Smooth muscle cell of bladder (primary cell): ENCODE results near the gene HDAC2. TPM values are rescaled to one million over a fixed set of nuclear protein-coding genes. Genes with fewer than 3 reads are reported as not detected.

ENCODE experiments used
- total RNA-seq: library from RNA; depleted of rRNA; stranded (reverse); fragments of >200 nt; gene quantifications from 2 replicates; pipeline ENCODE4 v1.2.3, GENCODE V29; 2014

HDAC2 gene
- 42.8 and 48.6 TPM in 2 replicates for total RNA-seq

DNA sequence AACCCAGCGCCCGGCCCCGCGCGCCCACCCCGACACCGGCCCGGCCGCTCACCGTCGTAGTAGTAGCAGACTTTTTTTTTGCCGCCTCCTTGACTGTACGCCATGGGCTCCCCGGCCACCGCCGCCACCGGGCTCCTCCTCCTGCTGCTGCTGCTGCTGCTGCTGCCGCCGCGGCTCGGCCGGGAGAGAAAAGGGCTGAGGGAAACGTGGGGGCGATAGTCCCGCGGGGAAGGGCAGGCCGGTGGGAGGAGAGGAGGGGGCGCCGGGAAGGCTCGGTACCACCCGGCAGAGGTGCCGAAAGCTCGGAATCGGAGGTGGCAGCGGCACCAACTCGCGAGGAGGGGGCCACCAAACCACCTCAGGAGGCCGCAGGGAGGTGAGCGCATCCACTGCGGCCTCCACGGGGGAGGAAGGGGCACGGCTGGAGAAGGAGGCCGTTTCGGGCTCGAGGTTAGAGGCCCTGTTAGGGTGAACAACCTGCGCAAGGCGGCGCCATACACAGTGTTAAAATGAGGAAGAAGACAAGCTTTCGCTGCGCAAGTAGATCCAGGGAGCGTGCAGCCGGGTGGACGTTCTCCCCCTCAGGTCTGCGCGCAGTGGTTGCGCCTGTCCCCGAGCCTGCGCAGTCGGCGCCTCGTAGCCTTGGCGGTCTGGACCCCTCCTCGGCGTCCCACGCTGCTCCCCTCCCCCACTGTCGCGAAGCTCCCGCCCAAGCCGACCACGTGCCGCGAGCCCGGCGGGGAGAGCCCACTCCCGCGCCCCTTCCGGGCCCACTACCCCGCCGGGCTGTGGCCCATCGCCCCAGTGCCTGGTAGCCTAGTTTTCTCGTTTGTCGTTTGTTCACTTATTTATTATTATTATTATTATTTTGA lies at the start of gene HDAC2:
Gene HDAC2, minus strand, starts transcription at position 344 of the 872 bp plus-strand sequence. Its CDS starts 240 bp downstream, at position 104.

Other genes starting within 250 kb of the HDAC2 start
- 74.1 and 114 TPM in 2 replicates for gene MARCKS, start 113.8 kb downstream of the HDAC2 start, total RNA-seq